HL-60 (cell line): ENCODE data around the gene SP1.

ENCODE experiments used
- POLR2AphosphoS5 ChIP-seq: IDR thresholded peaks from 2 replicates; pipeline ENCODE4 v1.6.1; 2012; ENCODE audit warnings: low read depth
- TF ChIP-seq, protein P1 (sequence below): IDR thresholded peaks from one replicate; pipeline ENCODE4 v1.5.1; 2011; ENCODE audit warnings: low read length, control low read depth, inconsistent platforms; ENCODE audit not compliant: insufficient read depth

DNA sequence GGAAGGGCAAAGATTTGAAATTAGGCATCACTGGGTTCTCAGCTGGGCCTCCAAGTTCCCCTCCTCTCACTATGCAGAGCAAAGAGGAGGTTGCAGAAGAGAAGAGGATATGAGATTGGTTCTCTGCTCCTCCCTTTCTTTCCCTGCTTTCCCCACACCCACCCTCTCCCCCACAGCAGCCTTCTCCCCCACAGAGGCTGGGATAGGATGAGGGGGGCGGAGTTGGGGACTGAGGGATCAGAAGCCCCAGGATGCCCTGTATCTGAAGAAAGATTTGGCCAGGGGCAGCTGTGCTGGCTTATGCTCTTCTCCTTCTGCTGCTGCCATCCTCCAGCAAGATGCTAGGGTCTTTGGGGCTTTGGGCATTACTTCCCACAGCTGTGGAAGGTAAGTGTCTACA, 43.6 kb downstream of the SP1 start, which contains the start of gene AMHR2:
- TF ChIP-seq, protein P1, sequence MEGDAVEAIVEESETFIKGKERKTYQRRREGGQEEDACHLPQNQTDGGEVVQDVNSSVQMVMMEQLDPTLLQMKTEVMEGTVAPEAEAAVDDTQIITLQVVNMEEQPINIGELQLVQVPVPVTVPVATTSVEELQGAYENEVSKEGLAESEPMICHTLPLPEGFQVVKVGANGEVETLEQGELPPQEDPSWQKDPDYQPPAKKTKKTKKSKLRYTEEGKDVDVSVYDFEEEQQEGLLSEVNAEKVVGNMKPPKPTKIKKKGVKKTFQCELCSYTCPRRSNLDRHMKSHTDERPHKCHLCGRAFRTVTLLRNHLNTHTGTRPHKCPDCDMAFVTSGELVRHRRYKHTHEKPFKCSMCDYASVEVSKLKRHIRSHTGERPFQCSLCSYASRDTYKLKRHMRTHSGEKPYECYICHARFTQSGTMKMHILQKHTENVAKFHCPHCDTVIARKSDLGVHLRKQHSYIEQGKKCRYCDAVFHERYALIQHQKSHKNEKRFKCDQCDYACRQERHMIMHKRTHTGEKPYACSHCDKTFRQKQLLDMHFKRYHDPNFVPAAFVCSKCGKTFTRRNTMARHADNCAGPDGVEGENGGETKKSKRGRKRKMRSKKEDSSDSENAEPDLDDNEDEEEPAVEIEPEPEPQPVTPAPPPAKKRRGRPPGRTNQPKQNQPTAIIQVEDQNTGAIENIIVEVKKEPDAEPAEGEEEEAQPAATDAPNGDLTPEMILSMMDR: no peak
- TF ChIP-seq POLR2AphosphoS5: no peak
